Gastroesophageal sphincter (tissue), 3 donors: ENCODE data around the gene ELF1.

Experiments used
- EP300 ChIP-seq: sonication (generic); formaldehyde crosslinking; IDR thresholded peaks from one replicate; pipeline ENCODE4 v1.6.1; 2017; ENCODE audit warnings: antibody characterized with exemption, mild to moderate bottlenecking
- POLR2A ChIP-seq, 2 donors: fragments of 450-650 bp; IDR thresholded peaks; one replicate each; pipeline ENCODE4 v1.6.1; 2017; ENCODE audit warnings: antibody characterized with exemption in 2 of 2, mild to moderate bottlenecking in 2 of 2, moderate library complexity in 1 of 2
- TF ChIP-seq, protein P1 (sequence below), 4 experiments: fragments of 200-600 bp in 2 of 4; fragments of 450-650 bp in 2 of 4; sonication (generic) in 1 of 4; IDR thresholded peaks; one replicate each; pipeline ENCODE4 v1.5.1; 2017 to 2019; ENCODE audit warnings: antibody characterized with exemption in 4 of 4, mild to moderate bottlenecking in 2 of 4, moderate library complexity in 2 of 4

DNA sequence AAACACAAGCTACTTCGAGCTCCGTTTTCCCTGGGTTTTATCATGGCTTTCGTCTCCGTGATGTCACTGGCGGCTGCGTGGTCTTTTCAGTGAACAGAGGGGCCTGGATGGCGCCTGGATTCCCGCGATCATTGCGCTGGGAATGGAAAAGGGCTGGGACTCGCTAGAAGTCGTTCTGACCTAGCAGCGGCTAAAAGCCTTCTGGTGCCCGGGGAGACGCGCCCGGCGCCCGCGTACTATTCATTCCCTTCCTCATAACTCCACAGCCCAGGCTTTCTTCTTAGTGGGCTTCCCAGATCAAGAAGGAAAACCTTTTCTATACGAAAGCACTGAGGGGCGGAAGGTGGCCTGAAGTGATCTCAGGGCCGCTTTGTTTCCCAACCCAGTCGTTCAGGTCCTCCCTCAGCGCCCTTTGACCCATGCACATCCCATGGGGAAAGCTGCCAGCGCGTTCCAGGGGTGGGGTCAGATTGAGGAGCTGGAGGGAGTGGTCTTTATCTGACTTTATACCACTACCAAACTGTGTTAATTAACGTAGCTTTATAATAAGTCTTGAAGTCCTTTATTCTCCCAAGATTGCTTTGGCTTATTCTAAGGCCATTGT lies 96.6 kb downstream of the ELF1 start:
- TF ChIP-seq POLR2A (IDR thresholded peaks at IDR 0.05) (no peak), EP300 (no peak)
- TF ChIP-seq, protein P1, sequence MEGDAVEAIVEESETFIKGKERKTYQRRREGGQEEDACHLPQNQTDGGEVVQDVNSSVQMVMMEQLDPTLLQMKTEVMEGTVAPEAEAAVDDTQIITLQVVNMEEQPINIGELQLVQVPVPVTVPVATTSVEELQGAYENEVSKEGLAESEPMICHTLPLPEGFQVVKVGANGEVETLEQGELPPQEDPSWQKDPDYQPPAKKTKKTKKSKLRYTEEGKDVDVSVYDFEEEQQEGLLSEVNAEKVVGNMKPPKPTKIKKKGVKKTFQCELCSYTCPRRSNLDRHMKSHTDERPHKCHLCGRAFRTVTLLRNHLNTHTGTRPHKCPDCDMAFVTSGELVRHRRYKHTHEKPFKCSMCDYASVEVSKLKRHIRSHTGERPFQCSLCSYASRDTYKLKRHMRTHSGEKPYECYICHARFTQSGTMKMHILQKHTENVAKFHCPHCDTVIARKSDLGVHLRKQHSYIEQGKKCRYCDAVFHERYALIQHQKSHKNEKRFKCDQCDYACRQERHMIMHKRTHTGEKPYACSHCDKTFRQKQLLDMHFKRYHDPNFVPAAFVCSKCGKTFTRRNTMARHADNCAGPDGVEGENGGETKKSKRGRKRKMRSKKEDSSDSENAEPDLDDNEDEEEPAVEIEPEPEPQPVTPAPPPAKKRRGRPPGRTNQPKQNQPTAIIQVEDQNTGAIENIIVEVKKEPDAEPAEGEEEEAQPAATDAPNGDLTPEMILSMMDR (IDR thresholded peaks at IDR 0.05), result no peak
